Activated T-cell treated with anti-CD3 and anti-CD28 coated beads, Interleukin-2, amount 50 U/mL, for 24 hours (primary cell): ENCODE data around the gene ATP5F1E.
A peak's percentile ranks its signal among the peaks of the same experiment; 100 is the strongest.
"Not testable (repeated sequence)": the region's sequence is repeated elsewhere in the genome, so short reads cannot be mapped to it uniquely, and the experiment has no call there.

Source experiments
- DNase-seq: peaks from one replicate; pipeline ENCODE4 v3.0.0-alpha.2; 2020
- H3K27ac Mint-ChIP-seq: 2 replicates; pipeline ENCODE4 v1.8.0; 2020; ENCODE audit warnings: mild to moderate bottlenecking, mixed read lengths
- H3K27me3 Mint-ChIP-seq: 2 replicates; pipeline ENCODE4 v1.8.0; 2020; ENCODE audit warnings: mixed read lengths
- H3K36me3 Mint-ChIP-seq: 2 replicates; pipeline ENCODE4 v1.8.0; 2020; ENCODE audit warnings: low read depth, mixed read lengths
- H3K4me1 Mint-ChIP-seq: 2 replicates; pipeline ENCODE4 v1.8.0; 2020; ENCODE audit warnings: low read depth, mixed read lengths
- H3K4me3 Mint-ChIP-seq: 2 replicates; pipeline ENCODE4 v1.8.0; 2020; ENCODE audit warnings: mild to moderate bottlenecking, moderate library complexity, mixed read lengths
- H3K9me3 Mint-ChIP-seq: 2 replicates; pipeline ENCODE4 v1.8.0; 2020; ENCODE audit warnings: mixed read lengths

The ATP5F1E gene

GRCh38 chr20:58987790-58988564, 44.2 kb downstream of the ATP5F1E start:
- H3K36me3 Mint-ChIP-seq: peaks cover 92% of the 10 kb centered on the region
- H3K9me3 Mint-ChIP-seq: no peaks in the 10 kb centered on the region
- no peaks in the 10 kb centered on the region for H3K27me3 Mint-ChIP-seq
- H3K4me3 Mint-ChIP-seq: no peak overlapping the region
- H3K4me1 Mint-ChIP-seq: peaks cover 43% of the 10 kb centered on the region
- peak overlapping the region; percentile 70 for H3K27ac Mint-ChIP-seq
- DNase-seq: no peak

GRCh38 chr20:58986968-58987517, 45.1 kb downstream of the ATP5F1E start:
- no peak for DNase-seq
- Mint-ChIP-seq H3K27ac (peak overlapping the region; percentile 70), H3K9me3 (no peaks in the 10 kb centered on the region), H3K27me3 (no peaks in the 10 kb centered on the region), H3K36me3 (peaks cover 90% of the 10 kb centered on the region), H3K4me3 (no peak overlapping the region), H3K4me1 (peaks cover 51% of the 10 kb centered on the region)

- DNase-seq: no peak
- Mint-ChIP-seq H3K27ac (peak overlapping the region; percentile 70), H3K36me3 (peaks cover 85% of the 10 kb centered on the region), H3K4me1 (peaks cover 51% of the 10 kb centered on the region), H3K9me3 (no peaks in the 10 kb centered on the region), H3K4me3 (no peak overlapping the region), H3K27me3 (no peaks in the 10 kb centered on the region)
These were observed 45.7 kb downstream of the ATP5F1E start for GRCh38 chr20:58986286-58986967.

- peaks cover 51% of the 10 kb centered on the region for H3K4me1 Mint-ChIP-seq
- H3K36me3 Mint-ChIP-seq: peaks cover 78% of the 10 kb centered on the region
- no peaks in the 10 kb centered on the region for H3K9me3 Mint-ChIP-seq
- H3K4me3 Mint-ChIP-seq: no peak overlapping the region
- no peaks in the 10 kb centered on the region for H3K27me3 Mint-ChIP-seq
- peak overlapping the region; percentile 71 for H3K27ac Mint-ChIP-seq
- no peak for DNase-seq
These were observed 46.5 kb downstream of the ATP5F1E start for GRCh38 chr20:58985656-58986055.

GRCh38 chr20:58984691-58985090, 47.4 kb downstream of the ATP5F1E start:
- no peaks in the 10 kb centered on the region for H3K27me3 Mint-ChIP-seq
- no peak for DNase-seq
- H3K4me3 Mint-ChIP-seq: no peak overlapping the region
- H3K27ac Mint-ChIP-seq: peak overlapping the region; percentile 50
- peaks cover 70% of the 10 kb centered on the region for H3K36me3 Mint-ChIP-seq
- H3K4me1 Mint-ChIP-seq: peaks cover 51% of the 10 kb centered on the region
- no peaks in the 10 kb centered on the region for H3K9me3 Mint-ChIP-seq

GRCh38 chr20:58983115-58983468, 49.0 kb downstream of the ATP5F1E start:
- peaks cover 54% of the 10 kb centered on the region for H3K36me3 Mint-ChIP-seq
- not testable (repeated sequence) for H3K9me3 Mint-ChIP-seq, H3K27me3 Mint-ChIP-seq, DNase-seq
- H3K4me1 Mint-ChIP-seq: peaks cover 51% of the 10 kb centered on the region
- H3K4me3 Mint-ChIP-seq: peak overlapping the region; percentile 94
- H3K27ac Mint-ChIP-seq: peak overlapping the region; percentile 95

GRCh38 chr20:58982406-58983114, 49.6 kb downstream of the ATP5F1E start:
- Mint-ChIP-seq H3K27me3 (no peaks in the 10 kb centered on the region), H3K9me3 (no peaks in the 10 kb centered on the region), H3K27ac (peak overlapping the region; percentile 95), H3K4me3 (peak overlapping the region; percentile 94), H3K4me1 (peaks cover 51% of the 10 kb centered on the region), H3K36me3 (peaks cover 49% of the 10 kb centered on the region)
- no peak for DNase-seq

GRCh38 chr20:58981628-58982364, 50.3 kb downstream of the ATP5F1E start:
- Mint-ChIP-seq H3K4me3 (peak overlapping the region; percentile 94), H3K9me3 (no peaks in the 10 kb centered on the region), H3K4me1 (peaks cover 43% of the 10 kb centered on the region), H3K27me3 (no peaks in the 10 kb centered on the region), H3K27ac (peak overlapping the region; percentile 95), H3K36me3 (peaks cover 41% of the 10 kb centered on the region)
- DNase-seq: peak; percentile 58

GRCh38 chr20:58980711-58981627, 51.2 kb downstream of the ATP5F1E start, which contains the start of gene NELFCD:
Gene NELFCD, plus strand, starts transcription at chr20:58981256. Its CDS starts 54 bp downstream, at chr20:58981310.
- Mint-ChIP-seq H3K4me1 (peaks cover 36% of the 10 kb centered on the region), H3K27me3 (no peaks in the 10 kb centered on the region), H3K4me3 (peak within 1 kb of the TSS; percentile 94), H3K36me3 (peaks cover 33% of the 10 kb centered on the region), H3K27ac (peak within 1 kb of the TSS; percentile 95), H3K9me3 (no peaks in the 10 kb centered on the region)
- DNase-seq: peak; percentile 96

GRCh38 chr20:58978351-58979190, 53.6 kb downstream of the ATP5F1E start:
- H3K4me3 Mint-ChIP-seq: no peak overlapping the region
- DNase-seq: no peak
- H3K36me3 Mint-ChIP-seq: peaks cover 13% of the 10 kb centered on the region
- no peak overlapping the region for H3K27ac Mint-ChIP-seq
- peaks cover 14% of the 10 kb centered on the region for H3K4me1 Mint-ChIP-seq
- H3K9me3 Mint-ChIP-seq: peaks cover 8% of the 10 kb centered on the region
- no peaks in the 10 kb centered on the region for H3K27me3 Mint-ChIP-seq

- no peak overlapping the region for H3K4me3 Mint-ChIP-seq
- no peak for DNase-seq
- no peaks in the 10 kb centered on the region for H3K27me3 Mint-ChIP-seq
- H3K36me3 Mint-ChIP-seq: no peaks in the 10 kb centered on the region
- no peak overlapping the region for H3K27ac Mint-ChIP-seq
- H3K9me3 Mint-ChIP-seq: peaks cover 8% of the 10 kb centered on the region
- no peaks in the 10 kb centered on the region for H3K4me1 Mint-ChIP-seq
These were observed 55.9 kb downstream of the ATP5F1E start for GRCh38 chr20:58976061-58976730.
